H1 (cell line): ENCODE results near the gene ERV3-1. TPM values are rescaled to one million over a fixed set of nuclear protein-coding genes. Genes with fewer than 3 reads are reported as not detected.
"Not testable (repeated sequence)": the region's sequence is repeated elsewhere in the genome, so short reads cannot be mapped to it uniquely, and the experiment has no call there.

Source experiments
- CTCF ChIA-PET: fragments of 300-600 bp; sonication (Branson Sonifier 250); formaldehyde crosslinking; loops from one replicate; lab custom pipeline; 2021; ENCODE audit not compliant: partially characterized antibody; lab: Charles Lee
- POLR2A ChIA-PET: fragments of 300-600 bp; sonication (Branson Sonifier 250); formaldehyde crosslinking; loops from one replicate; lab custom pipeline; 2021; ENCODE audit warnings: inconsistent platforms; ENCODE audit not compliant: partially characterized antibody; lab: Charles Lee
- DNase-seq, 2 experiments: peaks; one replicate each; pipeline versions ENCODE4 v3.0.0 to v3.0.0-alpha.2; 2010 to 2022; ENCODE audit warnings: low spot score in 2 of 2, low read depth in 1 of 2, mixed read lengths in 1 of 2
- FAIRE-seq: peaks from 2 replicates; lab custom pipeline; 2011; peaks lifted over from hg19 to GRCh38; lab: Jason Lieb, UNC
- H2AFZ ChIP-seq: 2 replicates; pipeline ENCODE4 v1.8.1; 2012; ENCODE audit warnings: low read length, inconsistent platforms
- H2AK5ac ChIP-seq: 2 replicates; pipeline ENCODE4 v1.6.1; 2013; ENCODE audit warnings: low read depth, low read length
- H2BK120ac ChIP-seq: replicated peaks from 2 replicates; pipeline ENCODE3; 2013; ENCODE audit warnings: low read depth, low read length, inconsistent platforms
- H2BK12ac ChIP-seq: 2 replicates; pipeline ENCODE4 v1.6.1; 2013; ENCODE audit warnings: low read depth, low read length
- H2BK15ac ChIP-seq: 2 replicates; pipeline ENCODE4 v1.6.1; 2013; ENCODE audit warnings: low read length
- H2BK20ac ChIP-seq: 2 replicates; pipeline ENCODE4 v1.6.1; 2013; ENCODE audit warnings: low read length
- H2BK5ac ChIP-seq: 2 replicates; pipeline ENCODE4 v1.6.1; 2013; ENCODE audit warnings: low read depth, low read length
- H3K14ac ChIP-seq: 2 replicates; pipeline ENCODE4 v1.6.1; 2013; ENCODE audit warnings: inconsistent platforms; ENCODE audit not compliant: insufficient read length
- H3K18ac ChIP-seq: 2 replicates; pipeline ENCODE4 v1.6.1; 2013; ENCODE audit warnings: low read length; ENCODE audit errors: extremely low read depth
- H3K23ac ChIP-seq: 2 replicates; pipeline ENCODE4 v1.6.1; 2013; ENCODE audit warnings: inconsistent platforms; ENCODE audit not compliant: insufficient read length
- H3K23me2 ChIP-seq: 2 replicates; pipeline ENCODE4 v1.6.1; 2013; ENCODE audit warnings: low read depth, low read length
- H3K27ac ChIP-seq: 2 replicates; pipeline ENCODE4 v1.6.1; 2011; ENCODE audit warnings: low read depth, low read length, inconsistent platforms
- H3K27me3 ChIP-seq, 4 experiments: replicated peaks in 1 of 4; 1 replicate in 1 of 4; 2 replicates in 3 of 4; pipeline versions ENCODE4 v1.6.1 to v1.8.1; 2011 to 2013; ENCODE audit warnings: low read length in 3 of 4, mild to moderate bottlenecking in 3 of 4, inconsistent platforms in 2 of 4, mixed read lengths in 2 of 4, moderate library complexity in 1 of 4; ENCODE audit not compliant: control insufficient read depth in 3 of 4, insufficient read depth in 3 of 4; ENCODE audit errors: extremely low read depth in 1 of 4
- H3K36me3 ChIP-seq, 4 experiments: 2 replicates each; pipeline versions ENCODE4 v1.6.1 to v1.8.1; 2011 to 2013; ENCODE audit warnings: mild to moderate bottlenecking in 4 of 4, low read length in 3 of 4, moderate library complexity in 2 of 4, control low read depth in 1 of 4, inconsistent platforms in 1 of 4; ENCODE audit not compliant: insufficient read depth in 4 of 4, control insufficient read depth in 2 of 4
- H3K4ac ChIP-seq: replicated peaks from 2 replicates; pipeline ENCODE3; 2013; ENCODE audit warnings: low read length, low read depth, mixed read lengths, inconsistent platforms; ENCODE audit not compliant: insufficient read length
- H3K4me1 ChIP-seq, 4 experiments: replicated peaks in 1 of 4; 1 replicate in 1 of 4; 2 replicates in 3 of 4; pipeline versions ENCODE4 v1.6.1 to v1.8.1; 2011 to 2013; ENCODE audit warnings: low read length in 3 of 4, inconsistent platforms in 2 of 4, mixed read lengths in 1 of 4; ENCODE audit not compliant: insufficient read depth in 4 of 4, control insufficient read depth in 3 of 4
- H3K4me2 ChIP-seq, 2 experiments: 2 replicates each; pipeline versions ENCODE4 v1.6.1 to v1.8.1; 2011 to 2013; ENCODE audit warnings: low read depth in 2 of 2, low read length in 2 of 2, control low read depth in 1 of 2, inconsistent platforms in 1 of 2, mild to moderate bottlenecking in 1 of 2; ENCODE audit not compliant: insufficient read depth in 1 of 2
- H3K4me3 ChIP-seq, 4 experiments: fragments of 200-600, 300-600 bp in 1 of 4; sonication (generic), shearing (Covaris generic), sonication (Bioruptor Twin) in 1 of 4; 2 replicates each; pipeline versions ENCODE4 v1.5.1 to v1.8.1; 2011 to 2016; ENCODE audit warnings: low read length in 4 of 4, low read depth in 3 of 4, control low read depth in 2 of 4, inconsistent platforms in 2 of 4, mild to moderate bottlenecking in 2 of 4, mixed read lengths in 1 of 4, moderate library complexity in 1 of 4; ENCODE audit not compliant: insufficient read depth in 2 of 4; ENCODE audit errors: extremely low read depth in 1 of 4
- H3K56ac ChIP-seq: replicated peaks from 2 replicates; pipeline ENCODE3; 2013; ENCODE audit warnings: low read depth, mild to moderate bottlenecking, mixed read lengths, low read length, inconsistent platforms; ENCODE audit not compliant: insufficient read length
- H3K79me1 ChIP-seq: 2 replicates; pipeline ENCODE4 v1.6.1; 2013; ENCODE audit warnings: low read depth, low read length, control low read depth
- H3K79me2 ChIP-seq, 2 experiments: 2 replicates each; pipeline versions ENCODE4 v1.6.1 to v1.8.1; 2012 to 2013; ENCODE audit warnings: low read length in 2 of 2, mild to moderate bottlenecking in 2 of 2, inconsistent platforms in 1 of 2; ENCODE audit not compliant: insufficient read depth in 2 of 2, control insufficient read depth in 1 of 2
- H3K9ac ChIP-seq, 4 experiments: replicated peaks in 1 of 4; 1 replicate in 1 of 4; 2 replicates in 3 of 4; pipeline versions ENCODE4 v1.6.1 to v1.8.1; 2011 to 2013; ENCODE audit warnings: low read depth in 3 of 4, low read length in 3 of 4, control low read depth in 2 of 4, mild to moderate bottlenecking in 2 of 4, moderate library complexity in 2 of 4, inconsistent platforms in 1 of 4; ENCODE audit errors: extremely low read depth in 1 of 4
- H3K9me3 ChIP-seq, 2 experiments: 2 replicates each; pipeline versions ENCODE4 v1.6.1 to v1.8.1; 2012 to 2013; ENCODE audit warnings: mild to moderate bottlenecking in 2 of 2, moderate library complexity in 2 of 2, control low read depth in 1 of 2, inconsistent platforms in 1 of 2, low read depth in 1 of 2, low read length in 1 of 2, mixed read lengths in 1 of 2; ENCODE audit not compliant: insufficient read depth in 2 of 2
- H4K20me1 ChIP-seq, 2 experiments: replicated peaks in 1 of 2; 2 replicates each; pipeline versions ENCODE3 to v1.8.1; 2011 to 2013; ENCODE audit warnings: inconsistent platforms in 2 of 2, low read length in 2 of 2, mild to moderate bottlenecking in 1 of 2; ENCODE audit not compliant: insufficient read depth in 2 of 2, control insufficient read depth in 1 of 2
- H4K5ac ChIP-seq: 2 replicates; pipeline ENCODE4 v1.6.1; 2013; ENCODE audit warnings: low read length, low read depth, mixed read lengths, inconsistent platforms; ENCODE audit not compliant: insufficient read length
- H4K8ac ChIP-seq: 2 replicates; pipeline ENCODE4 v1.8.0; 2013; ENCODE audit warnings: mild to moderate bottlenecking, moderate library complexity, low read length, inconsistent platforms; ENCODE audit not compliant: insufficient read depth; ENCODE audit errors: extremely low read depth
- H4K91ac ChIP-seq: replicated peaks from 2 replicates; pipeline ENCODE3; 2013; ENCODE audit warnings: low read length, mixed read lengths, inconsistent platforms; ENCODE audit not compliant: insufficient read length
- HDAC2 ChIP-seq, 2 experiments: fragments of 300-600 bp in 1 of 2; sonication (generic) in 1 of 2; IDR thresholded peaks; 2 replicates each; pipeline ENCODE4 v1.6.1; 2011 to 2012; ENCODE audit warnings: low read depth in 2 of 2, low read length in 2 of 2, mild to moderate bottlenecking in 2 of 2, moderate library complexity in 2 of 2, borderline replicate concordance in 1 of 2, inconsistent platforms in 1 of 2
- WGBS, 2 experiments: shearing (Covaris generic) in 1 of 2; methylation state at CpG; one replicate each; pipeline versions ENCODE4 v1.1.6 to v1.1.7; 2013 to 2015; ENCODE audit warnings: low lambda C conversion rate in 2 of 2, mixed read lengths in 2 of 2, inconsistent platforms in 1 of 2, low coverage in 1 of 2, missing lambda C conversion rate in 1 of 2; ENCODE audit not compliant: insufficient replicate concordance in 2 of 2, insufficient coverage in 1 of 2, insufficient read length in 1 of 2; ENCODE audit errors: extremely low coverage in 1 of 2, missing lambda C conversion rate in 1 of 2; 5-methylcytosine and 5-hydroxymethylcytosine counted together
- polyA plus RNA-seq, 7 experiments: library from polyadenylated mRNA; depleted of rRNA in 3 of 7; stranded (reverse) in 5 of 7; unstranded in 2 of 7; fragments of >200 nt in 5 of 7; fragments of 200-250 nt in 2 of 7; gene quantifications; 1 replicate in 5 of 7; 2 replicates in 1 of 7; 4 replicates in 1 of 7; pipeline versions ENCODE4 v1.2.1 to v1.2.3, GENCODE V29; 2011 to 2013; ENCODE audit warnings: missing spikeins in 2 of 7, mixed read lengths in 2 of 7
- total RNA-seq: library from RNA; stranded (reverse); fragmentation: NEBNext Ultra II Directional; extraction: Animal tissue kit (Norgen Biotek cat#: 25700); gene quantifications from 2 replicates; pipeline ENCODE4 v1.2.1, GENCODE V29; 2021

Gene ERV3-1
- total and polyA plus RNA-seq, 2 of the 8 experiments (the other 6 are each of a cell fraction or from before 2014, with no cell fraction given) = 9.5 to 9.7 TPM

- no peak for TF ChIP-seq HDAC2 (IDR thresholded peaks at IDR 0.05; ENCODE audit: borderline replicate concordance in 1 of 2, low read depth in 2 of 2, low read length in 2 of 2)
These were observed 31.5 kb upstream of the ERV3-1 start (continued) for GRCh38 chr7:65037740-65038688.

- H3K9ac ChIP-seq, H3K23me2 ChIP-seq, H4K5ac ChIP-seq, H2AFZ ChIP-seq, POLR2A ChIA-PET, H3K4me3 ChIP-seq, H2BK120ac ChIP-seq, H2AK5ac ChIP-seq, H3K27me3 ChIP-seq, H4K91ac ChIP-seq, H3K14ac ChIP-seq, H4K20me1 ChIP-seq, H2BK5ac ChIP-seq, H3K36me3 ChIP-seq, H3K23ac ChIP-seq, H3K79me1 ChIP-seq, H2BK12ac ChIP-seq, H3K56ac ChIP-seq, H3K4ac ChIP-seq, H3K4me1 ChIP-seq, H3K9me3 ChIP-seq, FAIRE-seq, DNase-seq, H3K27ac ChIP-seq, H3K4me2 ChIP-seq, H3K18ac ChIP-seq, H2BK20ac ChIP-seq, H2BK15ac ChIP-seq, H4K8ac ChIP-seq: not testable (repeated sequence)
- peaks cover 0 to 16% of the 10 kb centered on the region in 2 experiments; a peak in 2 of 4 replicates for H3K79me2 ChIP-seq
- CTCF ChIA-PET = interaction anchor here (0.6 kb wide), 1 partner anchor 461 kb away, joined by 5 read pairs; no protein-coding TSS in a partner anchor
- 75% methylated on average over 1 of the region's 2 CpGs; no CpG with 5 or more reads in 1 of the 2 experiments for WGBS, 2 experiments
These were observed 30.0 kb upstream of the ERV3-1 start for GRCh38 chr7:65036526-65036925.
